Skin epidermis (tissue), 12 donors: ENCODE results near the gene TMEM40.

ENCODE experiments used
- H3K27ac ChIP-seq, 21 experiments: fragments of 200-600 bp; sonication (generic) in 11 of 21; one replicate each; pipeline ENCODE4 v1.5.0; 2020; ENCODE audit warnings: mild to moderate bottlenecking in 3 of 21, inconsistent platforms in 2 of 21, moderate library complexity in 2 of 21
- H3K4me3 ChIP-seq, 7 experiments: fragments of 200-600 bp; sonication (generic) in 2 of 7; one replicate each; pipeline ENCODE4 v1.5.0; 2020; ENCODE audit warnings: inconsistent platforms in 2 of 7, mild to moderate bottlenecking in 2 of 7, moderate library complexity in 1 of 7

Gene TMEM40

GRCh38 chr3:12753275-12754028 is 5.6 kb downstream of the TMEM40 start:
- Histone ChIP-seq H3K4me3 (no peak overlapping the region), H3K27ac (peak overlapping the region in 10 of 21 experiments; percentile 20 to 72 (median 36))

GRCh38 chr3:12752809-12753208 is 6.2 kb downstream of the TMEM40 start:
- H3K27ac ChIP-seq = peak overlapping the region in 2 of 21 experiments; percentile 5 to 61
- H3K4me3 ChIP-seq = no peak overlapping the region

GRCh38 chr3:12752102-12752501 is 7.0 kb downstream of the TMEM40 start:
- Histone ChIP-seq H3K4me3 (no peak overlapping the region), H3K27ac (peak overlapping the region in 1 of 21 experiments; percentile 31)

- H3K27ac ChIP-seq = peak overlapping the region in 1 of 21 experiments; percentile 31
- no peak overlapping the region for H3K4me3 ChIP-seq
Observed at GRCh38 chr3:12751571-12751970, 7.5 kb downstream of the TMEM40 start.

GRCh38 chr3:12750658-12751071 is 8.4 kb downstream of the TMEM40 start:
- Histone ChIP-seq H3K27ac (peak overlapping the region in 7 of 21 experiments; percentile 2 to 38 (median 16)), H3K4me3 (no peak overlapping the region)

GRCh38 chr3:12750223-12750622 is 8.8 kb downstream of the TMEM40 start:
- no peak overlapping the region for H3K4me3 ChIP-seq
- H3K27ac ChIP-seq = peak overlapping the region in 7 of 21 experiments; percentile 2 to 38 (median 16)

- Histone ChIP-seq H3K27ac (no peak overlapping the region), H3K4me3 (no peak overlapping the region)
Observed at GRCh38 chr3:12748477-12748876, 10.6 kb downstream of the TMEM40 start.

- Histone ChIP-seq H3K4me3 (no peak overlapping the region), H3K27ac (no peak overlapping the region)
Observed at GRCh38 chr3:12746419-12746818, 12.6 kb downstream of the TMEM40 start.

GRCh38 chr3:12744326-12744725 is 14.7 kb downstream of the TMEM40 start:
- H3K4me3 ChIP-seq = no peak overlapping the region

GRCh38 chr3:12743583-12743982 is 15.5 kb downstream of the TMEM40 start:
- no peak overlapping the region for H3K27ac ChIP-seq
- H3K4me3 ChIP-seq = no peak overlapping the region

More at GRCh38 chr3:12744326-12744725, 14.7 kb downstream of the TMEM40 start:
- H3K27ac ChIP-seq = no peak overlapping the region

- H3K4me3 ChIP-seq = no peak overlapping the region
- no peak overlapping the region for H3K27ac ChIP-seq
Observed at GRCh38 chr3:12742330-12743107, 16.5 kb downstream of the TMEM40 start.

- Histone ChIP-seq H3K4me3 (no peak overlapping the region), H3K27ac (no peak overlapping the region)
Observed at GRCh38 chr3:12741209-12741608, 17.9 kb downstream of the TMEM40 start.

- Histone ChIP-seq H3K27ac (no peak overlapping the region), H3K4me3 (no peak overlapping the region)
Observed at GRCh38 chr3:12737833-12738232, 21.2 kb downstream of the TMEM40 start.

- H3K4me3 ChIP-seq = no peak overlapping the region
- H3K27ac ChIP-seq = no peak overlapping the region
Observed at GRCh38 chr3:12737319-12737718, 21.7 kb downstream of the TMEM40 start.

- H3K4me3 ChIP-seq = no peak overlapping the region
- H3K27ac ChIP-seq = no peak overlapping the region
Observed at GRCh38 chr3:12734960-12735359, 24.1 kb downstream of the TMEM40 start.

GRCh38 chr3:12733566-12733965 is 25.5 kb downstream of the TMEM40 start:
- Histone ChIP-seq H3K4me3 (no peak overlapping the region), H3K27ac (no peak overlapping the region)

- Histone ChIP-seq H3K27ac (peak overlapping the region in 1 of 21 experiments; percentile 1), H3K4me3 (no peak overlapping the region)
Observed at GRCh38 chr3:12730506-12731242, 28.4 kb downstream of the TMEM40 start.

- Histone ChIP-seq H3K27ac (peak overlapping the region in 1 of 21 experiments; percentile 4), H3K4me3 (no peak overlapping the region)
Observed at GRCh38 chr3:12729051-12729651, 29.9 kb downstream of the TMEM40 start.

GRCh38 chr3:12727937-12728336 is 31.1 kb downstream of the TMEM40 start:
- Histone ChIP-seq H3K4me3 (no peak overlapping the region), H3K27ac (no peak overlapping the region)

GRCh38 chr3:12727481-12727880 is 31.6 kb downstream of the TMEM40 start:
- H3K4me3 ChIP-seq = no peak overlapping the region
- no peak overlapping the region for H3K27ac ChIP-seq
